Ramos (cell line): ENCODE data around the gene CGA.

Experiments
- in situ Hi-C: fragments of 300-500 bp; cut with MboI; formaldehyde crosslinking; loops from one replicate; pipeline ENCODE4 v1.14.3; 2022; ENCODE audit warnings: low sequenced_read_pairs; ENCODE audit not compliant: unreplicated experiment

CGA gene

GRCh38 chr6:87092435-87092834, 2.5 kb downstream of the CGA start:
- in situ Hi-C loops: no loop called here

- in situ Hi-C loops: no loop called here
Measured at GRCh38 chr6:87089135-87089534, 5.8 kb downstream of the CGA start.

- in situ Hi-C loops: no loop called here
Measured at GRCh38 chr6:87088076-87088475, 6.8 kb downstream of the CGA start.

- in situ Hi-C loops: no loop called here
Measured at GRCh38 chr6:87082160-87082721, 12.7 kb downstream of the CGA start.

- in situ Hi-C loops: no loop called here
Measured at GRCh38 chr6:87078983-87079616, 15.8 kb downstream of the CGA start.

GRCh38 chr6:87075168-87075567, 19.7 kb downstream of the CGA start:
- in situ Hi-C loops: no loop called here

GRCh38 chr6:87074101-87074621, 20.7 kb downstream of the CGA start:
- in situ Hi-C loops: no loop called here

- in situ Hi-C loops: no loop called here
Measured at GRCh38 chr6:87071683-87072082, 23.2 kb downstream of the CGA start.

GRCh38 chr6:87070741-87071140, 24.2 kb downstream of the CGA start:
- in situ Hi-C loops: no loop called here

- in situ Hi-C loops: no loop called here
Measured at GRCh38 chr6:87068795-87069194, 26.1 kb downstream of the CGA start.

GRCh38 chr6:87066449-87067333, 28.2 kb downstream of the CGA start:
- in situ Hi-C loops: no loop called here

GRCh38 chr6:87065117-87065516, 29.8 kb downstream of the CGA start:
- in situ Hi-C loops: no loop called here

GRCh38 chr6:87059943-87060342, 35.0 kb downstream of the CGA start:
- in situ Hi-C loops: no loop called here

GRCh38 chr6:87054143-87054833, 40.6 kb downstream of the CGA start:
- in situ Hi-C loops: no loop called here

GRCh38 chr6:87053312-87053711, 41.6 kb downstream of the CGA start:
- in situ Hi-C loops: no loop called here

- in situ Hi-C loops: no loop called here
Measured at GRCh38 chr6:87049779-87050178, 45.1 kb downstream of the CGA start.

GRCh38 chr6:87045521-87046075, 49.3 kb downstream of the CGA start:
- in situ Hi-C loops: no loop called here

GRCh38 chr6:87040729-87041128, 54.2 kb downstream of the CGA start:
- in situ Hi-C loops: no loop called here
